OCI-M1 (cell line): Measurements from ENCODE around the gene SERPINE2.

Source experiments
- DNase-seq: peaks from one replicate; lab custom pipeline; 2025; lab: John Stamatoyannopoulos, UW

Gene SERPINE2, protein sequence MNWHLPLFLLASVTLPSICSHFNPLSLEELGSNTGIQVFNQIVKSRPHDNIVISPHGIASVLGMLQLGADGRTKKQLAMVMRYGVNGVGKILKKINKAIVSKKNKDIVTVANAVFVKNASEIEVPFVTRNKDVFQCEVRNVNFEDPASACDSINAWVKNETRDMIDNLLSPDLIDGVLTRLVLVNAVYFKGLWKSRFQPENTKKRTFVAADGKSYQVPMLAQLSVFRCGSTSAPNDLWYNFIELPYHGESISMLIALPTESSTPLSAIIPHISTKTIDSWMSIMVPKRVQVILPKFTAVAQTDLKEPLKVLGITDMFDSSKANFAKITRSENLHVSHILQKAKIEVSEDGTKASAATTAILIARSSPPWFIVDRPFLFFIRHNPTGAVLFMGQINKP

DNA sequence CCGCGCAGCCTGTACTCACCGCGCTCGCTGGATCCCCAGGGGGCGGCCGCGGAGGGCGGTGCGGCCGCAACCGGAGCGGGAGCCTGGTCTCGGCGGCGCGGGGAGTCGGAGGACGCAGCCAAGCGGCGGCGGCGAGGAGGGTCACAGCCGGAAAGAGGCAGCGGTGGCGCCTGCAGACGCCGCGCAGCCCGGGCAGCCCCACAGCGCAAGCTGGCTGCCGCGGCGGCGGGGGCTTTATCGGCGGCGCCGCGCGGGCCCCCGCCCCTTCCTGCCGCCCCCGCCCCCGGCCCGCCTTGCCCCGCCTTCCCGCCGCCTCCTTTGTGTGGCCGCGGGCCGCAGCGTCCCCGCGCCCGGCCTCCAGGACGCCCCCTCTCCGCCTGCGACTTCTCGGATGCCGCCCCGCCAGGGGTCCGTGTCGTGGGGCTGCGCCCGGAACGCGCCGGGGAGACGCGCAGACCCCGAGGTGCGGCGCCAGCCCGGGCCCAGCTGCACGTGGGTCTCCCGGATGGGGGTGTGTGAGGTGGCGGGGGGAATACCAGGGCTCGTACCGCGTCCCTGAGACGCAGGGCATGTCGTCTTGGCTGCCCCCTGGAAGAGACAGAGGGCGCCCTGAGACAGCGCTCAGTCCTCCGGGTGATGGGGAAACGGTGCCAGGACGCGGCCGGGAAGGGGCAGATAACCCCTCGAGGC lies at the start of gene SERPINE2:
SERPINE2 (minus strand) TSS at position 207 of the 690 bp plus-strand sequence. CDS start 37,386 bp downstream, outside the sequence.
- peak; percentile 66 for DNase-seq

DNA sequence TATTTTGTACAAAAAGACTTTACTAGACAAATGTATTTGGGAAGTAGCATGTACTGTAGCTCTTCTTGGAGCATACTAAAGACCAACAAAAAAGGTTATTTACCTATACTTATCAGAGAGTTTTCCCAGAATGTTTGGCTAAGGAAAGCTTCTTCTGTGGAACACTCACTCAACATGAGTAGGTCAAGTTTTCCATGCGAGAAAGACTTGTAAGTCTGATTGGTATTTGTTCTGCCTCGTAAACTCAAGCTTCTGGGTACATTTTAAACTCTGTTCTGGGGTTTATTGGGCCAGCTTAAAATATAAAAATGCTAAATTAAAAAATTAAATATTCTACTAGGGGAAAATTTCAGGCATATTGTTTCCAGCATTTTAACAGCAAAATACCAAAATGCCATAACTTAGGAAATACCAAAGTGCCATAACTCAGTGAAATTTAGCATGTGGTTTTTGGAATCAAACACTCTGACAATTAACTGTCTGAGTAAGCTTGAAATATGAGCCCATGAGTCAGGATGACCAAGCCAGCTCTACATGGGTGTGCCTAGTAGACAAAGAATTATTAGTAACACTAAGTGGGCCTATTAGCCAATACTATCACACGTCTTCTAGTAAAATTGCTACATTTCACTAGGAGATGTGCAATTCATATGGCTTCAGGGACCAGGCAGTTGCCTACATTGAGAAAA lies 47.3 kb upstream of the SERPINE2 start:
- no peak for DNase-seq

DNA sequence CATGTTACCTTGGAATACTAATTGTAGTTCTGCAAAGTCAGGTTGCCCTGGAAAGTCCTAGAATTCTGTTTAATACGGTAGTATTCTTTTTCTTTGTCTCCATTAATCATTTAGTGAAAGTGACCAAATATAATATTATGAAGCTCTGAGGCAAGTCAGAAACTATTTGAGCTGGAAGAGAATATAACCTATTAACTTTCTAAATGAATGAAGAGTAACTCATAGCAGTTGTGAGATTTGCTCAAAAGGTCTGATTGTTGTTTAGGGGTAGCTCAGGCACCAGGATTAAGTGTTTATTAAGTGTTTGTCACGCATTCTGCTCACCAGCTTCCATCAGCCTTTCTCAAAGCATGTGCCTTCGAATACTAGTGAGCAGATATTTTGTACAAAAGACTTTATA lies 46.7 kb upstream of the SERPINE2 start:
- DNase-seq = no peak

DNA sequence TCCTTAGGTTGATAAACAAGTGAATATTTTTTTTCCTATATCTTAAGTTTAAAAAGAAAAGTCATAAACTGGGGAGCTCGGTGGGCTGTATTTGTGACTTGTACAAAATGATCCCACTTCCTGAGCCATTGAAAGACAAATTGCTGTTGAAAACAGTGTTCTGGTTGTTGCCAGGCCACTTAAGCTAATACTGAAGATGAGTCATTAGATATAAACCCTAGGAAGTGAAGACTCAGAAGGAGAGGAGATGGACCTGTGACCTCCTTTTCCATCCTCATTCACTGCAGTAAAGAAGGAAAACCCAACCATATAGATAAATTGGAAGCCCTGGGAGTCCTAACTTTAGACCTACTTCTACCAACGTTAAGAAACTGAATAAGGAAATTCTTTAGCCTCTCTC lies 46.2 kb upstream of the SERPINE2 start:
- DNase-seq = no peak

DNA sequence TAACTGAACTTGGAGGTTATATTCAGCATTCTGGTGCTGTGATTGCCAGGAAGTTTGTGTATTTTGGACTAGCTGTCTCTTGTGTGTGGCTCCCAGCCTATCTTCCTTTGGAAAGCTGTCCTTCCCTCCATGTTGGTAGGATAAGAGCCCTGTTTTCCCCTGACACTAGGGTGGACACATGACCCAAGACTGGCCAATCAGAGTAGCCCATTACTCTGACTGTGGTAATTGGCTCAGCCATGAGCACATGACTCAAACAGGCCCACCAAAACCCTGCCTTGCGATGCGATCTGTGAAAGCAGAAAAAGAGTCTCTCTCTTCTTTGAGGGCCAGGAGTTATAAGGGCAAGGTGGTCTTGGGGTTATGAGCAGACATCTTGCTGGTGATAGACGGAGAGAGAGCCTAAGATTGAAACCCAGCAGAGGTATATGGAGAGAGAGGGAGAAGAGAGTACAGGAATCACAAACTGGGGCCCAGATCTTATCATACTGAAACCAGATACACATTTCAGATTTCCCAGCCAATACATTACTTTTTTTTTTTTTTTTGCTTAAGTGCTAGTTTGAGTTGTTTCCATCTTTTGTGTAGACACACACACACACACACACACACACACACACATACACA lies 45.3 kb upstream of the SERPINE2 start:
- DNase-seq = no peak

DNA sequence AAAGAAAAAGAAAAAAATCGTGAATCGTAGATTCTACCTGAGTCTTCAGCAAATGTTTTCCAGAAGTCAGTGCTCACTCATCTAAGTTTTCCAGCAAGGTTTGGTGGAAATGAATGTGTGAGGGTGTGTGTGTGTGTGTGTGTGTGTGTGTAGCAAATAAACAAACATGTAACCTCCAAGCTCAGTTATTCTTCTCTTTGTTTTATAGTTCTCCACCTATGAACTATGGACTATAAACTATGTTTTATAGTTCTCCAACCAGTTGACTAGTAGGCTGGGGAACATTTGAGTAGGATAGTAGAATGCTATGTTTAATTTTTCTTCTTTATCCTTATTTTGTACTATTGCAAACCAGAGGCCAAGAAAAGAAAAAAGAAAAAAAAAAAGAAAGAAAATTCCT lies 44.6 kb upstream of the SERPINE2 start:
- DNase-seq = no peak

DNA sequence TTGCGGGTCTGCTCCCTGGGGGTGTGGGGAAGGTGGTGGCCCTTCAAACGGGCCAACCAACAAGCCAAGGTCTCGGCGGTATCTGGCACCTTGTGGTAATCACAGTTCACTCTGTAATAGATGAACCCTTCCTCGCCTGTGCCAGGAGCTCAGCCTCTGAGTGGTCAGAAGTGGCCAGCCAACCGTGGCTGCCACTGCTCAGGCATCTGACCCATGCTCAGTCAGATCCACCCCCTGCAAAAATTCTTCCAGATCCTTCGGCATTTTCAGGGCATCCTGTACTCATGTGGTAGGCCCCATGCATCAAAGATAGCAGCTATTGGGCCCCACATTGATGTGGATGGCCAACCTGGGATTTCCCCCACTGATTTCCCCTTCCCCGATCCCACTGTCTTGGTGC lies 39.6 kb upstream of the SERPINE2 start:
- DNase-seq = no peak

DNA sequence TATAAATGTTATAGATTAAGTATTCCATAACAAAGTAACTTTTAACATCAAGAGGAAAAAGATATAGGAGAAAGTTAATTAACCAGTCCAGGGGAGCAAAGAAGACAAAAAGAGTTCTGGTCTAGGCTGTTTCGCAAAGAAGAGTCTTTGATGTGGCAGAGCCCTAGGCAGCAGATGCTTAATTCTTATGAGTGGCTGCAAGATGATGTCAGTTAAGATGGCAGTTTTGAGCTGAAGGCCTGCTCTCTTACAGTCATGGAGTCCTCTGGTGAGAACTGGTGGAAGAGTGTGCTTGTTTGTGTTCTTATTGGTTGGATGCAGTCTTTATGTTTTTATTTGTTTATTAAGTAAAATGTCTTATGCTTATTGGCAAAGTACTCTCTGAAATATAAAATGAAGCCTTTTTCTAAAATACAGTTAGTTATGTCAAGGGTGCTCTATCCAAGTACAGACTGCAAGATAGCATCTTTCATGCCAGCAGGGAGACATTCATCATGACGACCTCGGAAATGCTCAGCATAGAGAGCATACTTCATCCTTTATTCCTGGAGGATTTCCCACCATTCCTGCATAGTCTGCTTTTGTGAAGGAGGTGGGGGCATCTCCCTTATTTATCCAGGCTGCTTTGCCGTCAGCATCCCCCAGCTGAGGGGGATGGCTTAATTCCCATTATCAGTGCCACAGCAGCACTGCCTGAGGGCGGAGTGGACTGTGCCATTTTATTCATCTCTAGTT lies 38.9 kb upstream of the SERPINE2 start:
- DNase-seq = no peak

DNA sequence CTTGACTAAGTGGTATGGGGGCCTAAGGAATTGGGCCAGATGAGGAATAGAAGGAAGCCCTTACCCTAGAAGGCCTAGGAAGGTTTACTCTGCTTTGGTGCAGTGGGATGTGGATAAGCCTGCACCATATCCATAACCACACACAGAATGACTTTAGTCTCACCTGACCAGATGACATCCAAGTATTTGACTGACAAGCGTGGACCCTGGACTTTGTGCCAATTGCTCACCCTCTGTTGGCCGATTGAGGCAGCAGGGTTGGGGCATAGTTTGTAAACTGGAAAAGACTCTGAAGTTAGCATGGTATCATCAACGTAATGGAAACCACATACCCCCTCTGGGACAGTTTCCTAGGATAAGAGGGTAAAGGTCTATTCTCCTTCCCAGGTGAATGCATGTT lies 36.5 kb upstream of the SERPINE2 start:
- DNase-seq = no peak

DNA sequence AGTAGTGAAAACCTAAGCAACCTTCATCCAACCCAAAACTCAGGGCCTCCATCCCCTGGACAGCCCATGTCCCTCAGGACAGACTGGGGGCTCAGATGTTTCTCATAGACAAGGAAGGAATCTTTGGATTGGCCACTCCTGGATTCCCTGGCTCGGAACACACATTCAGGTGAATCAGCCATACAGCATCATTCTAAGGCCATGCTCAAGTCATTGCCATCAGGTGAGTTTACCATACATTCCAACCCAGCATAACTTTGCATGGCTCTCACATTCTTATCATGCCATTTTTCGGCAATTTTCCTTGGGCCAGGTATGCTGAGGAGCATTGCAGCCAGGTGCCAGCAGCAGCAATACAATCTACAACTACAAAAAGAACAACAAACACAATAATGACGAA lies 34.6 kb upstream of the SERPINE2 start:
- no peak for DNase-seq

DNA sequence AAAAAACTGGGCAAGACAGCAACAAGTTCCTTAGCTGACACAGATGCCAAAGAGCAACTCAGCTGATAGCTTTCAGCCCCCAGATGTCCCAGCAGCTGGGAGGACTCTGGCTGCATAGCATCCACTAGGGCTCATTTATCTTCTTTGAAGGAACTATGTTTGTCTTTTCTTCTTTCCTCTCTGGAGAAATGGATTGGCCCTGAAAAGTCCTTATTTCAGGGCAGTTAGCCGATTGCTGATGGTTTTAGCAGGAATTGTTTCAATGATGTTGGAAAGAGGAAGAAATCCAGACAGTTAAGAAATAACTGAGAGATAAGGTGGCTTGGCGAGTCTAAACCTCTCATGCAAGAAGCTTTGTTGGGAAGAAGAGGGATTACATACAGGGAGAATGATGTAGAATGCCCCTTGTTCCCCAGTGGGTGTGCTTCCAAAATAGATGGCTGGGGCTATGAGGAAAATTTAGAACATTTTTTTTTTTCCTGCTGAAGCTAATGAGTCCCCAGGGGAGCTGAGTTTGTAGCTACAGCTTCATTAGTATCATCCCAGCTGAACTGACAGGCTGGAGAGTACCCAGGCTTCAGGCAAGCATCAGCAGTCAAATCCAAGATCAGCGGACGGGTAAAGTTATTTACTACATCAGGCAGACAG lies 33.6 kb upstream of the SERPINE2 start:
- DNase-seq = no peak

DNA sequence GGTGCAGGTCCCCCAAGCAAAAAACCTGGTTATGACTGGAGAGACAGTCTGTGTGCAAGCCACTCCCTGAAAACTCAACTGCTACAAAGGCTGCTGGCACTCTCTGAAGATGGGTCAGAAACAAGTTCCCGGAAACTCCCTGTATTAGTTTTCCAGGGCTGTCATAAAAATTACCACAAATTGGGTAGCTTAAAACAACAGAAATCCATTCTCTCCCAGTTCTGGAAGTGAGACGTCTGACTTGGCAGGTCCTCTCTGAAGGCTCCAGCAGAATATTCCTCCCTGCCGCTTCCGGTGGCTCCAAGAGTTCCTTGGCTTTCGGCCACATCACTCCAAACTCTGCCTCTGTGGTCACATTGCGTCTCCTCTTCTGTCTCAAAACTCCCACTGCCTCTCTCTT lies 30.1 kb upstream of the SERPINE2 start:
- no peak for DNase-seq

DNA sequence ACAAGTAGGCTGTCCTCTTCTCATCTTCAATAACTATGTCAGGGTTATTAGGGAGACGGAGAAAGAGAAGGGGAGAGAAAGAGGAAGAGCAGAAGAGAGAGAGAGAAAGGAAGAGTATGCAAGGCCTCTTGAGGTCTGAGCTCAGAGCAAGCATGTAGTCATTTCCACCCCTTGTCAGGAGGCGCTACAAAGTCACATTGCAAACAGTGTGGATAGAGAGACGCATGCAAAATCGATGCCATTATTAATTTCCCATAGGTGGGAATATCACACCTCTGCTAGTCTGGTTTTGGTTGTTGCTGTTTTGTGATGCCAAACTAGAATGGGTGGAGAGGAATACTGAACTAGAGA lies 24.2 kb upstream of the SERPINE2 start:
- DNase-seq = no peak

DNA sequence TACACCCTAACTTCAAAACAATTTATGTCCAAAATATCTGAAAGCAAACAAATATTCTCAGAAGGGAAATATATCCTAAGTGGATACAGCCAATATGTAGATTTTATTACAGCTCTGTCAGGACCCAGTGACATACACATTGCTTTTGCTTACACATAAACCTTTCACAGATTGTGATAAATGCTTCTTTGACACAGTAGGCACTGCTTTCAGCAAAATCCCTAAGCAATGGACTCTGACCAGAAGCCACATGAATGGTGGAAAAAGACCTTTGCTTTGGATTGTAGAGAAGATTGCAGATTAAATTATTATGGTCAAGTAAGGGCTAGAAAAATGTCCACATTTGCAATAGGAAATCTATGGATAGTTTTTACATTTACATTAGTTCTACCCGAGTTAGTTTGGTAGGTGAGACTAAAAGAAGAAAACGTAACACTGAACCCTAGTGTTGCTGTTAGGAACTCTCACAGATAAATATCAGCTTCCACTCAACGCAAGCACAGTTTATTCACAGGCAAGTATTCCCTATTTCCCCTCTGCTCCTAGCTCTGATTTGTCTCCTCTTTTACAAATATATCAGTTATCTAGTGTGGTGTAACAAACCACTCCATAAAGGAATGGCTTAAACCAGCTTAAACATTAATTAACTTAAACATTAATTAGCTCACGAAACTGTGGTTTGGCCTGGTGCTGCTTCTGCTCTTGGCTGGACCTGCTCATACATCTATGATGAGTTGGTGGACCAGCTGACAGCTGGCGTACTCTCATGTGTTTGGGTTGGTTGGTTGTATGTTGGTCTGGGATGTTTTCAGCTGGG lies 23.6 kb upstream of the SERPINE2 start:
- peak; percentile 4 for DNase-seq

DNA sequence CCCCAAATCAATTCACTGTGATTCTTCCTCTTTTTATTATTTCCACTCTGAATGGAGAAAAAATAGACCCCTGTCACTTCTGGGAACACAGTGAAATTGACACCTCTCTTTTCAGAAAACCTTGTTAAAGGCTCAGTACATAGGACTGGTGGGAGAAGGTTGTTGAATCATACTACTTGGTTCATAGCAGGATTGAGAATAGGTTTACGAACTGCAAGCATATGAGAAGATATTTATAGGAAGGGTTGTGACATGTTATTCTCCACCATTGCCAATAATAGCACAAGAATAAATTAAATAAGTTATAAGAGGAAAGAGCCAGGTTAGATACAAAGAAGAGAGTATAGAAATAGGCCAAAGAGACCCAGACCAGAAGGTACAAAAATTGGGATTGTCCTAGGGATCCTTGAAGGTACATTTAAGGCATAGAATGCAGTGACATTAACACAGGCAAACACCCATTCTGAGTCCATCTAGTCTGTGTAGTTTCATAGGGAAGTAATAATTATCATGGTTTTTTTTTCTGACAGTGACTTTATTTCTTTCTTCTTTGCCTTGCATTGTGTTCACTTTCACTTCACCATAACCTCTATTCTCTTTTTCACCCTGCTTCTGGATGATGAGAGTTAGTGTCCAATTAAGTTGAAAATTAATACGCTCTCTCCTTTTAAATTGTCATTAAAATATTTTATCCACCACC lies 21.8 kb upstream of the SERPINE2 start:
- no peak for DNase-seq

DNA sequence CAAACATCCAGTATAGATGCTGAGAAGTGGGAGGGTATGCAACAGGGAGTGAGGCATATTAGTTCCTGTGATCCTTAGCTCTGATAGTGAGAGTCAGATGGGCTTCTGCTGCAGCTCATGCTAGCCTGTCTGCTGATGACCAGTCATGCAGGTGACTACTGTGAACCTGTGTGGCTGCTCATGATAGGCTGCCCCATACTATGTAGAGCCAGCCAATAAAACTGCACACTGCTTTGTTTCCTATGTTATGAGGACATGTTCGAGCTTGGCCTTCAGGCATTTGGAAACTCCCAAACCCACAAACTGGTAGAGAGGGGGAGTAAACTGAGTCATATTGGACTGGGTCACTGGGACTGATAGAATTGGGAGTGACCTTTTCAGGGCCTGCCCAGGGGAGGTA lies 20.1 kb upstream of the SERPINE2 start:
- no peak for DNase-seq

DNA sequence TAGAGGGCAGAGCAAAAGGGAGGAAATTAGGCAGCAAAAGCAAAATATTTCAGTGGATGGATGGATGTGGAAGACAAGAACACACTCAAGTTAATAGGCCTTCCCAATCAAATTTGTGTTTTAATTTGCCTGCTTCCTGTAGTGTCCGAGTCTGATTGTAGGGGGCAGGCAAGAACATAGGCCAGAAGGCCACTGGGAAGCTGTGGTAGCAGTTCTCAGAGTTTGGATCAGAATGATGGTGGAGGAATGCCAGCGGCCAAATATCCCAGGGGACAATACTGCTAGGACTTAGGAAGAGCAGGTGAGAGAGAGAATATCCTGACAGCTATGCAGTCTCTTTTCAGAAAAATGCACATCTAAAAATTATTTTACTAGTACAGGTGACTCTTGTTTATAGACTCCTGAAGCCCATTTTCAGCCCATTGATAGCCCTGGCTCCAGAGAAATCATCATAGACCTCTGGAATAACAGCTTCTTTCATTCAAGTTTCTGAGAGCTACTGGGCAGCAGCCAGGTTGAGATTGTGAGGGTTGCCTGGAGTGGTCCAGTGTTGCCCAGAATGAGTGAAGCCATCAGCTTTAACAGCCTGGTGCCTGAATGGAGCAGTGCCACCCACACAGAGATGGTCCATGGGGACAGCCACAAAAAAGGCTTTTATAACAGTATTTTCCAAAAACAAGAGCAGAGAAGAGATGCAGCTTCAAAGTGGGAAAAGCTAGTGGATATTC lies 19.1 kb upstream of the SERPINE2 start:
- no peak for DNase-seq

DNA sequence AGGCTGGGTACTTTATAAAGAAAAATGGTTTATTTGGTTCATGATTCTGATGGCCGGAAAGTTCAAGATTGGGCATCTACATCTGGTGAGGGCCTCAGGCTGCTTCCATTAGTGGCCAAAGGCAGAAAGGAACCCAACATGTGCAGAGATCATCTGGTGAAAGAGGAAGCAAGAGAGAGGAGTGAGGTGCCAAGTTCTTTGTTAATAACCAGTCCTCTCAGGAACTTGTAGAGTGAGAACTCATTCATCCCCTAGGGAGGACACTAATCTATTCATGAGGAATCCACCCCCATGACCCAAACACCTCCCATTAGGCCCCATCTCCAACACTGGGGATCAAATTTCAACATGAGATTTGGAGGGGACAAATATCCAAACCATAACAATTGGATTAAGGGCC lies 17.8 kb upstream of the SERPINE2 start:
- DNase-seq = no peak

DNA sequence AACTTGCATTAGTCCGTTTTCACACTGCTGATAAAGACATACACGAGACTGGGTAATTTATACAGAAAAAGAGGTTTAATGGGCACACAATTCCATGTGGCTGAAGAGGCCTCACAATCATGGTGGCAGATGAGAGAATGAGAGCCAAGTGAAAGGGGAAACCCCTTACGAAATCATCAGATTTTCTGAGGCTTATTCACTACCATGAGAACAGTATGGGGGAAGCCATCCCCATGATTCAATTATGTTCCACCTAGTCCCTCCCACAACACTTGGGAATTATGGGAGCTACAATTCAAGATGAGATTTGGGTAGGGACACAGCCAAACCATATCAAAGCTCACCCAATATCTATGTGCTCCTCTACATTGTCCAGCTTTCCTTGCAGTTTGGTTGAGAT lies 16.0 kb upstream of the SERPINE2 start:
- DNase-seq = no peak
